Epithelial cell of proximal tubule (primary cell): Measurements from ENCODE around the gene PPP1R17. TPM values are rescaled to one million over a fixed set of nuclear protein-coding genes. Genes with fewer than 3 reads are reported as not detected.

Experiments used
- DNase-seq: peaks from one replicate; pipeline ENCODE4 v3.0.0-alpha.2; 2011; ENCODE audit warnings: low read depth
- H3K4me3 ChIP-seq: 2 replicates; pipeline ENCODE4 v1.5.1; 2011; ENCODE audit warnings: low read depth, mild to moderate bottlenecking, low read length
- CTCF ChIP-seq: conservative IDR thresholded peaks from 2 replicates; pipeline ENCODE4 v1.5.1; 2012; ENCODE audit warnings: low read depth, mild to moderate bottlenecking, low read length
- total RNA-seq: library from RNA; depleted of rRNA; stranded (reverse); fragments of >200 nt; gene quantifications from 2 replicates; pipeline ENCODE4 v1.2.3, GENCODE V29; 2015

Gene PPP1R17
- total RNA-seq, 1 donor from 2014 or later = not detected

GRCh38 chr7:31679574-31680305 is 7.3 kb upstream of the PPP1R17 start:
- no peak overlapping the region for H3K4me3 ChIP-seq
- no peak for TF ChIP-seq CTCF
- DNase-seq = no peak

- no peak for DNase-seq
- H3K4me3 ChIP-seq = no peak overlapping the region
- TF ChIP-seq CTCF = no peak
These were observed 3.4 kb upstream of the PPP1R17 start for GRCh38 chr7:31683445-31684225.

GRCh38 chr7:31688372-31688771 is 1.4 kb downstream of the PPP1R17 start:
- no peak overlapping the region for H3K4me3 ChIP-seq
- no peak for TF ChIP-seq CTCF
- no peak for DNase-seq

- no peak for DNase-seq
- H3K4me3 ChIP-seq = no peak overlapping the region
- no peak for TF ChIP-seq CTCF
These were observed 2.0 kb downstream of the PPP1R17 start for GRCh38 chr7:31688996-31689395.

- DNase-seq = no peak
- H3K4me3 ChIP-seq = no peak overlapping the region
- no peak for TF ChIP-seq CTCF
These were observed 3.9 kb downstream of the PPP1R17 start for GRCh38 chr7:31690935-31691334.

- TF ChIP-seq CTCF = no peak
- DNase-seq = no peak
- no peak overlapping the region for H3K4me3 ChIP-seq
These were observed 5.4 kb downstream of the PPP1R17 start for GRCh38 chr7:31692451-31692850.
